Measurements from ENCODE around the gene RPS14. TPM values are rescaled to one million over a fixed set of nuclear protein-coding genes. Genes with fewer than 3 reads are reported as not detected.
A peak's percentile ranks its signal among the peaks of the same experiment; 100 is the strongest.

RPS14 gene
- total and polyA plus RNA-seq, 9 of the 15 experiments (the other 6 are each of a cell fraction or from before 2014, with no cell fraction given) = 1,824 to 5,983 (median 3,017) TPM

GRCh38 chr5:150481972-150482406 is 32.5 kb upstream of the RPS14 start (continued):
- TF ChIP-seq FIP1L1 (IDR thresholded peaks at IDR 0.05; ENCODE audit: low read depth, low read length, poor library complexity, severe bottlenecking) (no peak), POLR2G (IDR thresholded peaks at IDR 0.05; ENCODE audit: low read depth, low read length) (no peak), ZBED1 (IDR thresholded peaks at IDR 0.05) (no peak; the same call in 1 of the 2 replicates), L3MBTL2 (IDR thresholded peaks at IDR 0.05) (peak; percentile 54; the same call in 1 of the 2 replicates), CREBBP (IDR thresholded peaks at IDR 0.05; ENCODE audit: low read depth, low read length) (no peak), MLX (CRISPR knock-in tag; conservative IDR thresholded peaks at IDR 0.05) (no peak), ARHGAP35 (IDR thresholded peaks at IDR 0.05; ENCODE audit: partially characterized antibody) (no peak), ERF (CRISPR knock-in tag; IDR thresholded peaks at IDR 0.05) (no peak), ELF2 (CRISPR knock-in tag; IDR thresholded peaks at IDR 0.05) (no peak), GMEB1 (CRISPR knock-in tag; IDR thresholded peaks at IDR 0.05) (no peak), SOX6 (IDR thresholded peaks at IDR 0.05) (peak; percentile 87), LCOR (CRISPR knock-in tag; IDR thresholded peaks at IDR 0.05) (no peak), ZNF280B (CRISPR knock-in tag; IDR thresholded peaks at IDR 0.05) (no peak), PTRF (tag; IDR thresholded peaks at IDR 0.05) (no peak), PHB (CRISPR knock-in tag; IDR thresholded peaks at IDR 0.05) (no peak), HES1 (IDR thresholded peaks at IDR 0.05; ENCODE audit: low read depth) (0 out of 2 replicates have a peak, but pooled peaks have one; percentile 51), TFAM (CRISPR knock-in tag; conservative IDR thresholded peaks at IDR 0.05) (no peak), AFF1 (IDR thresholded peaks at IDR 0.05; ENCODE audit: low read depth in 1 of 2, partially characterized antibody in 2 of 2) (peak in 1 of 2 experiments; percentile 61), TRIM24 (IDR thresholded peaks at IDR 0.05) (peak; percentile 81 to 86), RBFOX2 (IDR thresholded peaks at IDR 0.05; ENCODE audit: low read depth, low read length) (no peak)
- TF ChIP-seq, protein P1, sequence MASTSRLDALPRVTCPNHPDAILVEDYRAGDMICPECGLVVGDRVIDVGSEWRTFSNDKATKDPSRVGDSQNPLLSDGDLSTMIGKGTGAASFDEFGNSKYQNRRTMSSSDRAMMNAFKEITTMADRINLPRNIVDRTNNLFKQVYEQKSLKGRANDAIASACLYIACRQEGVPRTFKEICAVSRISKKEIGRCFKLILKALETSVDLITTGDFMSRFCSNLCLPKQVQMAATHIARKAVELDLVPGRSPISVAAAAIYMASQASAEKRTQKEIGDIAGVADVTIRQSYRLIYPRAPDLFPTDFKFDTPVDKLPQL (IDR thresholded peaks at IDR 0.05; ENCODE audit: extremely low read depth, insufficient read length) = no peak
